GM12865 (cell line): ENCODE data around the gene STIM2.
"Not testable (repeated sequence)": the region's sequence is repeated elsewhere in the genome, so short reads cannot be mapped to it uniquely, and the experiment has no call there.

ENCODE experiments used
- DNase-seq: peaks from one replicate; pipeline ENCODE4 v3.0.0; 2010; ENCODE audit warnings: low read depth
- H3K4me3 ChIP-seq: 2 replicates; pipeline ENCODE4 v1.5.1; 2011; ENCODE audit warnings: mild to moderate bottlenecking, low read depth, low read length, control low read depth
- TF ChIP-seq, protein P1 (sequence below): IDR thresholded peaks from 2 replicates; pipeline ENCODE4 v1.5.1; 2011; ENCODE audit warnings: low read length, control low read depth, low read depth, inconsistent platforms; ENCODE audit not compliant: insufficient read depth; ENCODE audit errors: missing control alignments

STIM2 gene

GRCh38 chr4:26958925-26959653 is 98.4 kb downstream of the STIM2 start:
- TF ChIP-seq, protein P1, sequence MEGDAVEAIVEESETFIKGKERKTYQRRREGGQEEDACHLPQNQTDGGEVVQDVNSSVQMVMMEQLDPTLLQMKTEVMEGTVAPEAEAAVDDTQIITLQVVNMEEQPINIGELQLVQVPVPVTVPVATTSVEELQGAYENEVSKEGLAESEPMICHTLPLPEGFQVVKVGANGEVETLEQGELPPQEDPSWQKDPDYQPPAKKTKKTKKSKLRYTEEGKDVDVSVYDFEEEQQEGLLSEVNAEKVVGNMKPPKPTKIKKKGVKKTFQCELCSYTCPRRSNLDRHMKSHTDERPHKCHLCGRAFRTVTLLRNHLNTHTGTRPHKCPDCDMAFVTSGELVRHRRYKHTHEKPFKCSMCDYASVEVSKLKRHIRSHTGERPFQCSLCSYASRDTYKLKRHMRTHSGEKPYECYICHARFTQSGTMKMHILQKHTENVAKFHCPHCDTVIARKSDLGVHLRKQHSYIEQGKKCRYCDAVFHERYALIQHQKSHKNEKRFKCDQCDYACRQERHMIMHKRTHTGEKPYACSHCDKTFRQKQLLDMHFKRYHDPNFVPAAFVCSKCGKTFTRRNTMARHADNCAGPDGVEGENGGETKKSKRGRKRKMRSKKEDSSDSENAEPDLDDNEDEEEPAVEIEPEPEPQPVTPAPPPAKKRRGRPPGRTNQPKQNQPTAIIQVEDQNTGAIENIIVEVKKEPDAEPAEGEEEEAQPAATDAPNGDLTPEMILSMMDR: no peak
- no peak for DNase-seq
- H3K4me3 ChIP-seq: no peak overlapping the region

GRCh38 chr4:26959654-26960047 is 99.0 kb downstream of the STIM2 start:
- TF ChIP-seq, protein P1: no peak
- H3K4me3 ChIP-seq: no peak overlapping the region
- DNase-seq: no peak

DNA sequence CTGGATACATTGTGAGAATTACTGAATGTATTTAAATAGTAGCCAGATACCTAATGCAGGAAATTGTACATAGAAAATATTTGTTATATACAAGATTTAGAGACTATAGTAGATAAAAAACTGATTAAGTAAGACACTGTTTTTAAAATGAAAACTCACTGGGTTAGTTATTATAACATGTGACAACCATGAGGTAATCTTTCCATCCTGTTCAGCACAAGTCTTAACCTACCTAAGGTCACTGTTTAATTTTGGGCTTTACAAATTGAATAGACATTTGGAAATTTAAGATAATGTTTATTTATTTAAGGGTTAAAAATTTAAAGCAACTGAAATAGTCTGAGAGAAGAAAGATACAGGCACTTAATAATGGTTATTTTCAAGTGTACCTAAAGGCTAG is 102.1 kb downstream of the STIM2 start:
- TF ChIP-seq, protein P1: no peak
- no peak overlapping the region for H3K4me3 ChIP-seq
- no peak for DNase-seq

GRCh38 chr4:26964512-26964911 is 103.9 kb downstream of the STIM2 start:
- DNase-seq: no peak
- H3K4me3 ChIP-seq: no peak overlapping the region
- TF ChIP-seq, protein P1: no peak

DNA sequence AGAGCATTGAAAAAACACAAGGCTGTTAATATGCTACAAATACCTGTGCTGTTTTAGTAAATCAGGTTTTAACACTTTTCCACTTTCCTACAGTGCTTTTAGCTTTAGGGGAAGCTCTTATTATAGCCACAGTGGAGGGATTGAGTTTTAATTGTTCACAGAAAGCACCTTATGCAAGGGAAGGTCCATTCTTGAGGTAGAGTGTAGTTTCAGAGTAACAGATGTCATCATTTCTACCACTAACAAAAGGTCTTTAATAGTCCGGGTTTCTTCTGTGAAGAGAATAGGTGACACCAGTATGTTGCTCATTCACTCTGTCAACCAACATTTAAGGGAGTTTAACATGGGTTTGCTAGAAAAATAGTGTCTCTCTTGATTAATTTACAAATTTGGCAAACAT is 104.4 kb downstream of the STIM2 start:
- TF ChIP-seq, protein P1: no peak
- H3K4me3 ChIP-seq: no peak overlapping the region
- DNase-seq: no peak

DNA sequence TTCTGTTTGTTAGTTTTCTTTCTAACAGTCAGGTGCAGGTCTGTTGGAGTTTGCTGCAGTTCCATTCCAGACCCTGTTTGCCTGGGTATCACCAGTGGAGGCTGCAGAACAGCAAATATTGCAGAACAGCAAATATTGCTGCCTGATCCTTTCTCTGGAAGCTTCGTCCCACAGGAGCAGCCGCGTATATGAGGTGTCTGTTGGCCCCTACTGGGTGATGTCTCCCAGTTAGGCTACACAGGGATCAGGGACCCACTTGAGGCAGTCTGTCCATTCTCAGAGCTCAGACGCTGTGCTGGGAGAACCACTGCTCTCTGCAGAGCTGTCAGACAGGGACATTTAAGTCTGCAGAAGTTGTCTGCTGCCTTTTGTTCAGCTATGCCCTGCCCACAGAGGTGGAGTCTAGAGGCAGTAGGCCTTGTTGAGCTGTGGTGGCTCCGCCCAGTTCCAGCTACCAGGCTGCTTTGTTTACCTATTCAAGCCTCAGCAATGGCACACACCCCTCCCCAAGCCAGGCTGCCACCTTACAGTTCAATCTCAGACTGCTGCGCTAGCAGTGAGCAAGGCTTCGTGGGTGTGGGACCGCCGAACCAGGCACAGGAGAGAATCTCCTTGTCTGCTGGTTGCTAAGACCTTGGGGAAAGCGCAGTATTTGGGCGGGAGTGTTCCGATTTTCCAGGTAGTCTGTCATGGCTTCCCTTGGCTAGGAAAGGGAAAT is 115.0 kb downstream of the STIM2 start:
- not testable (repeated sequence) for H3K4me3 ChIP-seq, DNase-seq

DNA sequence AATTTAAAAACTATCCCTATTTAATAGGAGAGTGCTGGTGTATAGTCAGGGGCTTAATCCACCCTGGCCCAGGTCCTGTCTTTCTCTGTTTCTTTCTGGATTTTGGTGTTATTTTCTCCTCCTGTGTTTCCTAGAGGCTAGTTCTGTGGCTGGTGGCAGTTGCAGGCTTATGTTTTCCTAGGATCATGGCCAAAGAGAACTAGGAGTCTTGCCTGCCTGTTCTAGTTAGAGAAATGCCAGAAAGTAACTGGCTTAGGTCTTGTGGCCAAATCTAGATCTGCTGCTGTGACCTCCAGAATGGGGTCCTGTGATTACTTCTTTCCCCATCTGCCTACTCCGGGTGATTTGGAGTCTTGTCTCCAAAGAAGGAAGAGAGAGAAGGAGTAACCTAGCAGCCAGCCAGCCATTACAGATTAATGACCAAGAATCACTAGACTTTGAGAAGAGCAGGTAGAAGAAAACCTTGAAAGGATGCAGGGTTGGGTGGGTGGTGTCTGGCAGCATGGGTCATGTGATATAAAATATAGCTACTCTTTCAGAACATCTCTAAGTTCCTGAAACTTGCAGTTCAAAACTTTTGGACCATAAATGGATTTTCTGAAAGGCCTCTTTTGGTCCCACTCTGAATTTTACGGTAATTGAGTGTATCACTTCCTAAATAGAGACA is 117.9 kb downstream of the STIM2 start:
- DNase-seq: no peak
- H3K4me3 ChIP-seq: no peak overlapping the region
- TF ChIP-seq, protein P1: no peak
